HG02798 (cell line): Measurements from ENCODE around the gene PTPRM.

Experiments used
- ATAC-seq: cut with Tn5 transposase; IDR thresholded peaks from one replicate; pipeline ENCODE4 v1.9.1; 2021; ENCODE audit warnings: mild to moderate bottlenecking; ENCODE audit not compliant: unreplicated experiment, poor library complexity

Gene PTPRM

GRCh38 chr18:7566567-7567473 is at the start of gene PTPRM:
Gene PTPRM (plus strand): TSS chr18:7567316. CDS start chr18:7567819, 503 bp downstream.
- peak; percentile 88 for ATAC-seq

GRCh38 chr18:7517852-7518251 is 49.3 kb upstream of the PTPRM start:
- ATAC-seq: no peak

- ATAC-seq: no peak
Measured at GRCh38 chr18:7520200-7520785, 46.8 kb upstream of the PTPRM start.

- no peak for ATAC-seq
Measured at GRCh38 chr18:7521226-7521856, 45.8 kb upstream of the PTPRM start.

- no peak for ATAC-seq
Measured at GRCh38 chr18:7523772-7524171, 43.3 kb upstream of the PTPRM start.

- no peak for ATAC-seq
Measured at GRCh38 chr18:7524786-7525185, 42.3 kb upstream of the PTPRM start.

- ATAC-seq: no peak
Measured at GRCh38 chr18:7532942-7533341, 34.2 kb upstream of the PTPRM start.

- ATAC-seq: no peak
Measured at GRCh38 chr18:7535436-7536205, 31.5 kb upstream of the PTPRM start.

- no peak for ATAC-seq
Measured at GRCh38 chr18:7537145-7537544, 30.0 kb upstream of the PTPRM start.

GRCh38 chr18:7541835-7542234 is 25.3 kb upstream of the PTPRM start:
- ATAC-seq: no peak

- ATAC-seq: no peak
Measured at GRCh38 chr18:7544686-7545085, 22.4 kb upstream of the PTPRM start.

GRCh38 chr18:7545734-7546133 is 21.4 kb upstream of the PTPRM start:
- ATAC-seq: no peak

GRCh38 chr18:7548221-7548620 is 18.9 kb upstream of the PTPRM start:
- ATAC-seq: no peak

- no peak for ATAC-seq
Measured at GRCh38 chr18:7548721-7549120, 18.4 kb upstream of the PTPRM start.

GRCh38 chr18:7557973-7558372 is 9.1 kb upstream of the PTPRM start:
- no peak for ATAC-seq

- no peak for ATAC-seq
Measured at GRCh38 chr18:7558769-7559168, 8.3 kb upstream of the PTPRM start.

- ATAC-seq: no peak
Measured at GRCh38 chr18:7559709-7560319, 7.3 kb upstream of the PTPRM start.

- no peak for ATAC-seq
Measured at GRCh38 chr18:7561909-7562460, 5.1 kb upstream of the PTPRM start.

- ATAC-seq: no peak
Measured at GRCh38 chr18:7562491-7562890, 4.6 kb upstream of the PTPRM start.

GRCh38 chr18:7565677-7566076 is 1.4 kb upstream of the PTPRM start:
- ATAC-seq: no peak
